CD14-positive monocyte (primary cell): Measurements from ENCODE around the gene DBN1. TPM values are rescaled to one million over a fixed set of nuclear protein-coding genes. Genes with fewer than 3 reads are reported as not detected.

Source experiments
- DNase-seq, 3 donors: peaks; one replicate each; pipeline ENCODE4 v3.0.0-alpha.2; 2011 to 2022
- H2AFZ ChIP-seq: 2 replicates; pipeline ENCODE4 v1.6.0; 2012; ENCODE audit warnings: mild to moderate bottlenecking, low read depth, low read length, inconsistent platforms; ENCODE audit not compliant: insufficient read depth, poor library complexity, severe bottlenecking
- H3K27ac ChIP-seq, 2 donors: 1 replicate in 1 of 2; 2 replicates in 1 of 2; pipeline ENCODE4 v1.5.1; 2012 to 2013; ENCODE audit warnings: low read length in 2 of 2, control low read depth in 1 of 2, inconsistent platforms in 1 of 2, low read depth in 1 of 2, mild to moderate bottlenecking in 1 of 2
- H3K27me3 ChIP-seq, 2 donors: one replicate each; pipeline versions ENCODE4 v1.6.0 to v1.6.1; 2011 to 2013; ENCODE audit warnings: low read length in 2 of 2; ENCODE audit not compliant: control insufficient read depth in 2 of 2, insufficient read depth in 2 of 2
- H3K36me3 ChIP-seq, 2 donors: replicated peaks in 1 of 2; 1 replicate in 1 of 2; 2 replicates in 1 of 2; pipeline versions ENCODE4 v1.5.1 to v1.6.1; 2012 to 2013; ENCODE audit warnings: low read length in 2 of 2, control low read depth in 1 of 2, inconsistent platforms in 1 of 2, mild to moderate bottlenecking in 1 of 2; ENCODE audit not compliant: insufficient read depth in 2 of 2, control insufficient read depth in 1 of 2
- H3K4me1 ChIP-seq, 2 donors: 1 replicate in 1 of 2; 2 replicates in 1 of 2; pipeline versions ENCODE4 v1.5.1 to v1.6.1; 2012 to 2013; ENCODE audit warnings: low read length in 2 of 2, control low read depth in 1 of 2, inconsistent platforms in 1 of 2, mild to moderate bottlenecking in 1 of 2, moderate library complexity in 1 of 2; ENCODE audit not compliant: insufficient read depth in 2 of 2, control insufficient read depth in 1 of 2
- H3K4me2 ChIP-seq: replicated peaks from 2 replicates; pipeline ENCODE3; 2012; ENCODE audit warnings: low read length, moderate library complexity, mild to moderate bottlenecking; ENCODE audit not compliant: poor library complexity, severe bottlenecking; ENCODE audit errors: extremely low read depth
- H3K4me3 ChIP-seq, 3 experiments: fragments of 200-600 bp in 1 of 3; sonication (generic) in 1 of 3; replicated peaks in 1 of 3; 1 replicate in 2 of 3; 2 replicates in 1 of 3; pipeline ENCODE4 v1.5.1; 2011 to 2013; ENCODE audit warnings: low read length in 3 of 3, mild to moderate bottlenecking in 3 of 3, control low read depth in 2 of 3, low read depth in 2 of 3, inconsistent platforms in 1 of 3, moderate library complexity in 1 of 3
- H3K79me2 ChIP-seq: 2 replicates; pipeline ENCODE4 v1.6.0; 2012; ENCODE audit warnings: mild to moderate bottlenecking, control low read depth, inconsistent platforms, low read length, moderate library complexity; ENCODE audit not compliant: insufficient read depth
- H3K9ac ChIP-seq: 2 replicates; pipeline ENCODE4 v1.6.0; 2017; ENCODE audit warnings: low read length, mild to moderate bottlenecking; ENCODE audit not compliant: insufficient read depth, poor library complexity, severe bottlenecking
- H3K9me3 ChIP-seq, 2 donors: replicated peaks in 1 of 2; 1 replicate in 1 of 2; 2 replicates in 1 of 2; pipeline versions ENCODE4 v1.5.1 to v1.6.1; 2012 to 2013; ENCODE audit warnings: low read length in 2 of 2, control low read depth in 1 of 2; ENCODE audit not compliant: control insufficient read depth in 1 of 2, insufficient read depth in 1 of 2
- H4K20me1 ChIP-seq: 2 replicates; pipeline ENCODE4 v1.6.0; 2012; ENCODE audit warnings: mild to moderate bottlenecking, low read length, control low read depth, moderate library complexity; ENCODE audit not compliant: insufficient read depth
- H3K27ac Mint-ChIP-seq, 7 donors: one replicate each; pipeline ENCODE4 v1.8.0; 2020; ENCODE audit warnings: mild to moderate bottlenecking in 7 of 7, mixed read lengths in 7 of 7, moderate library complexity in 6 of 7, inconsistent platforms in 2 of 7
- H3K27me3 Mint-ChIP-seq, 3 donors: one replicate each; pipeline ENCODE4 v1.8.0; 2021 to 2022; ENCODE audit warnings: low read depth in 3 of 3, mild to moderate bottlenecking in 3 of 3, mixed read lengths in 3 of 3, moderate library complexity in 3 of 3, inconsistent platforms in 1 of 3
- H3K36me3 Mint-ChIP-seq, 2 donors: one replicate each; pipeline ENCODE4 v1.8.0; 2020; ENCODE audit warnings: mixed read lengths in 2 of 2, inconsistent platforms in 1 of 2, mild to moderate bottlenecking in 1 of 2
- H3K4me1 Mint-ChIP-seq: one replicate; pipeline ENCODE4 v1.8.0; 2020; ENCODE audit warnings: mild to moderate bottlenecking, mixed read lengths
- H3K4me3 Mint-ChIP-seq, 2 donors: one replicate each; pipeline ENCODE4 v1.8.0; 2020; ENCODE audit warnings: mild to moderate bottlenecking in 2 of 2, mixed read lengths in 2 of 2, moderate library complexity in 1 of 2
- H3K9me3 Mint-ChIP-seq, 7 donors: one replicate each; pipeline ENCODE4 v1.8.0; 2020 to 2022; ENCODE audit warnings: mixed read lengths in 7 of 7, mild to moderate bottlenecking in 6 of 7, moderate library complexity in 6 of 7, inconsistent platforms in 2 of 7
- CTCF ChIP-seq: fragments of 200-600 bp; IDR thresholded peaks from one replicate; pipeline ENCODE4 v1.8.0; 2022; ENCODE audit warnings: antibody characterized with exemption, mild to moderate bottlenecking
- WGBS: methylation state at CpG from one replicate; pipeline ENCODE4 v1.1.5; 2013; ENCODE audit warnings: missing lambda C conversion rate; ENCODE audit not compliant: insufficient coverage; 5-methylcytosine and 5-hydroxymethylcytosine counted together
- intact Hi-C, 2 donors: fragments of 100-400 bp; cut with micrococcal nuclease; formaldehyde crosslinking; loops; one replicate each; pipeline versions ENCODE4 v1.15.0 to v1.15.1; 2023
- polyA plus RNA-seq, 3 donors: library from polyadenylated mRNA; depleted of rRNA in 1 of 3; unstranded in 2 of 3; stranded (reverse) in 1 of 3; fragments of 300-500 nt in 2 of 3; fragments of >200 nt in 1 of 3; fragmentation: Illumina TruSeq in 2 of 3; gene quantifications; 1 replicate in 2 of 3; 2 replicates in 1 of 3; pipeline ENCODE4 v1.2.3, GENCODE V29; 2012 to 2021

Gene DBN1
- polyA plus RNA-seq, 3 donors = 0.71 to 1.6 (median 0.73) TPM

GRCh38 chr5:177442066-177442826, 31.2 kb downstream of the DBN1 start:
- DNase-seq = no peak
- Histone ChIP-seq H4K20me1 (peaks cover 92% of the 10 kb centered on the region), H3K4me2 (no peak overlapping the region), H3K4me3 (no peak overlapping the region), H3K4me1 (peaks cover 23 to 41% of the 10 kb centered on the region in 2 donors), H2AFZ (no peak overlapping the region), H3K27me3 (no peaks in the 10 kb centered on the region), H3K27ac (no peak overlapping the region), H3K36me3 (peaks cover 57 to 66% of the 10 kb centered on the region in 2 donors), H3K79me2 (no peaks in the 10 kb centered on the region), H3K9ac (no peak overlapping the region), H3K9me3 (no peaks in the 10 kb centered on the region)
- no peak overlapping the region for H3K4me3 Mint-ChIP-seq
- no peak for TF ChIP-seq CTCF
- peaks cover 7 to 10% (median 8%) of the 10 kb centered on the region in 3 donors for H3K27me3 Mint-ChIP-seq
- peak overlapping the region in 1 of 7 donors; percentile 43 for H3K27ac Mint-ChIP-seq
- H3K9me3 Mint-ChIP-seq = peaks cover 0 to 3% (median 0%) of the 10 kb centered on the region in 7 donors
- WGBS = 94% methylated on average over 11 of the region's 20 CpGs
- H3K36me3 Mint-ChIP-seq = peaks cover 54 to 61% of the 10 kb centered on the region in 2 donors
- intact Hi-C loops = no loop called here
- H3K4me1 Mint-ChIP-seq = peaks cover 32% of the 10 kb centered on the region

- Histone ChIP-seq H3K4me2 (no peak overlapping the region), H3K9me3 (no peaks in the 10 kb centered on the region), H4K20me1 (peaks cover 100% of the 10 kb centered on the region), H3K27ac (no peak overlapping the region), H3K36me3 (peaks cover 66 to 76% of the 10 kb centered on the region in 2 donors), H3K9ac (no peak overlapping the region), H3K4me1 (peaks cover 19 to 30% of the 10 kb centered on the region in 2 donors), H3K27me3 (no peaks in the 10 kb centered on the region), H2AFZ (no peak overlapping the region), H3K4me3 (no peak overlapping the region), H3K79me2 (peaks cover 4% of the 10 kb centered on the region)
- TF ChIP-seq CTCF = no peak
- Mint-ChIP-seq H3K4me1 (peaks cover 32% of the 10 kb centered on the region), H3K36me3 (peaks cover 64 to 71% of the 10 kb centered on the region in 2 donors), H3K4me3 (no peak overlapping the region), H3K27ac (peak overlapping the region in 1 of 7 donors; percentile 12), H3K9me3 (peaks cover 0 to 3% (median 0%) of the 10 kb centered on the region in 7 donors), H3K27me3 (peaks cover 7 to 9% (median 9%) of the 10 kb centered on the region in 3 donors)
- 87% methylated on average over 18 of the region's 26 CpGs for WGBS
- no peak for DNase-seq
- intact Hi-C loops = no loop called here
Observed at GRCh38 chr5:177440990-177441780, 32.2 kb downstream of the DBN1 start.
